Left ventricle myocardium inferior (tissue), 1 donor: ENCODE data around the gene NCKAP5. TPM values are rescaled to one million over a fixed set of nuclear protein-coding genes. Genes with fewer than 3 reads are reported as not detected.

Experiments
- DNase-seq: peaks from one replicate; pipeline ENCODE4 v3.0.0-alpha.2; 2020
- H3K27ac ChIP-seq: fragments of 200-600 bp; replicated peaks from 2 replicates; pipeline ENCODE4 v1.8.0; 2021
- H3K27me3 ChIP-seq: fragments of 200-600 bp; 2 replicates; pipeline ENCODE4 v1.8.0; 2021; ENCODE audit warnings: low read depth
- H3K36me3 ChIP-seq: fragments of 200-600 bp; 2 replicates; pipeline ENCODE4 v1.8.0; 2021
- H3K4me1 ChIP-seq: fragments of 200-600 bp; 2 replicates; pipeline ENCODE4 v1.8.0; 2021
- H3K4me3 ChIP-seq: fragments of 200-600 bp; 2 replicates; pipeline ENCODE4 v1.8.0; 2021; ENCODE audit warnings: mild to moderate bottlenecking, moderate library complexity
- H3K9me3 ChIP-seq: fragments of 200-600 bp; replicated peaks from 2 replicates; pipeline ENCODE4 v1.8.0; 2021
- CTCF ChIP-seq: fragments of 200-600 bp; IDR thresholded peaks from 2 replicates; pipeline ENCODE4 v1.8.0; 2021; ENCODE audit warnings: antibody characterized with exemption, mild to moderate bottlenecking, borderline replicate concordance
- intact Hi-C: fragments of 100-400 bp; cut with micrococcal nuclease; formaldehyde crosslinking; loops from one replicate; pipeline ENCODE4 v1.11.0; 2022
- total RNA-seq: library from RNA; stranded (reverse); fragmentation: NEBNext Ultra II Directional; extraction: Animal tissue kit (Norgen Biotek cat#: 25700); gene quantifications from one replicate; pipeline ENCODE4 v1.2.1, GENCODE V29; 2021
- donor health status: DM: no; HTN: yes; CAD: no; lungs with severe emphysema.

Gene NCKAP5
- total RNA-seq, 1 donor from 2014 or later, result 6.0 TPM

DNA sequence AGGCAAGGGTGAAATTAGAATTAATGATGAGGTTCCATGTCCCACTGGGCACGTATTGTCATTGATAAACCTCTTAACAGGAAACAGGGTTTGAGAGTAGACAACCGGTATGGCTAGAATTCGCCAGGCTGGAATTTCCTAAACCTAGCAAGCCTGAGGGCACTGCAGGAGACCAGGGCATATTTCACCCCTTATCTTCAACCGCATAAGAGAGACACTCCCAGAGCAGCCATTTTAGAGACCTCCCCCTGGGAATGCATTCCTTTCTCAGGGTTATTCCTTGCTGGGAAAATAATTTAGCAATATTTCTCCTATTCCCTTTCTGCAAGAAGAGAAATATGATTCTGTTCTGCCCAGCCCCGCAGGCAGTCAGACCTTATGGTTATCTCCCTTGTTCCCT lies 563.6 kb downstream of the NCKAP5 start:
- TF ChIP-seq CTCF, result no peak
- Histone ChIP-seq H3K4me3 (no peak overlapping the region), H3K27ac (no peak overlapping the region), H3K27me3 (no peaks in the 10 kb centered on the region), H3K9me3 (peaks cover 24% of the 10 kb centered on the region), H3K4me1 (no peaks in the 10 kb centered on the region), H3K36me3 (no peaks in the 10 kb centered on the region)
- DNase-seq, result no peak
- intact Hi-C loops, result no loop called here

DNA sequence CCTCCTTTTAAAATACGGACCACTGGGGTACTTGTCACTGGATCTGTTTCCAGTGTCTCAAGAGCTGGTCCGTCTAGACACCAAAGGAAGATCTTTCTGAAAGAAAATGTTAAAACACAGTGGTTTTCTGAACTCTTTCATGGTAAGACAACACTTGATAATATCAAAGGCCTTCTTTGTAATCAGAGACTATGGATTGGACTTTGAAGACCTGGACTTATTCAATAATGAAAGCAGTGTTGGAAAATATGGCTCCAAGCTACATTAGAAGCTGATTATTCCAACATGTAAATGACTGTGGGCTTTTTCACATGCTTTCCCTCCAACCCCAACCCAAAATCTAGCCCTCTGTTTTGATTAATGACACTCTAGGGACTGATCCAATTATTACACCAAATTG lies 568.8 kb downstream of the NCKAP5 start:
- TF ChIP-seq CTCF, result no peak
- Histone ChIP-seq H3K27ac (no peak overlapping the region), H3K27me3 (no peaks in the 10 kb centered on the region), H3K4me3 (no peak overlapping the region), H3K36me3 (no peaks in the 10 kb centered on the region), H3K4me1 (no peaks in the 10 kb centered on the region), H3K9me3 (peaks cover 12% of the 10 kb centered on the region)
- intact Hi-C loops, result no loop called here
- DNase-seq, result no peak

DNA sequence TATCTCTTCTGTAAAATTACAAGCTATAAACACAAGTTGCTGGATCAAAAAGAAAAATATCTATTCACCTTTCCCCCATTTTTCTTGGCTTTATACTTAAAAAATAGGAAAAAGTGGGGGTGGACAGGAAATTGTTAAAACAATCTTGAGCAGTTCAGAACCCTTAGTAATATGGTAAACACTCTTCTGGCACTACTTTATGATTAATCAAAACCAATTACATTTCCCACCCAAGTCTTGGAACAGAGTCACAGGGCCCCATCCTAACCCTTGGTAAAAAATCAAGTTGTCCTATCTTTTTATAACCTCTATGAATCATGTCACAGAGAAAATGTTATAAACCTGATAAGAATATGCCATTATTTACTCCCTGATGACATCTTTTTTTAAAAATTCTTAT lies 570.0 kb downstream of the NCKAP5 start:
- no peak for DNase-seq
- H3K36me3 ChIP-seq, result no peaks in the 10 kb centered on the region
- no peaks in the 10 kb centered on the region for H3K27me3 ChIP-seq
- no peak overlapping the region for H3K27ac ChIP-seq
- no peak for TF ChIP-seq CTCF
- H3K9me3 ChIP-seq, result no peaks in the 10 kb centered on the region
- H3K4me1 ChIP-seq, result no peaks in the 10 kb centered on the region
- intact Hi-C loops, result no loop called here
- H3K4me3 ChIP-seq, result no peak overlapping the region

- Histone ChIP-seq H3K9me3 (no peaks in the 10 kb centered on the region), H3K4me3 (no peak overlapping the region), H3K36me3 (no peaks in the 10 kb centered on the region), H3K27ac (no peak overlapping the region), H3K27me3 (no peaks in the 10 kb centered on the region), H3K4me1 (no peaks in the 10 kb centered on the region)
- no peak for TF ChIP-seq CTCF
- no peak for DNase-seq
- intact Hi-C loops, result no loop called here
These were observed 576.7 kb downstream of the NCKAP5 start for GRCh38 chr2:132991471-132992045.

DNA sequence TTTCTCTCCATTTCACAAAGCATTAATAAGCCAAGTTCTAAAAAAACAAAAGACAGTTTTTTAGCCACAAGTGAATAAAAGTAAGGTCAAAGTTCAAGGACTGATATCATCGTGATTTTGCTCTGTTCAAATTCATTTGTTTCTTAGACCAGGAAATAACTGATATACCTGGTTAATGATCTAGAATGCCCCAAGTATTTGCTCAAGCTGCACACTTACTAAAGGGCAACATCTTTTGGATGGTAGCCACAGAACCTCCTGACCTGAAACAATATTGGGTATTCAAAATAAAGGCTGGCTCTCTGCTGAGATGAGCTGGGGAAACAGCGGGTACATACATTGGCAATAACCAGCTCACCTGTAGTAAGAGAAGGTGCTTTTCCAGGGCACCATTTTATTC lies 583.5 kb downstream of the NCKAP5 start:
- TF ChIP-seq CTCF, result no peak
- Histone ChIP-seq H3K4me3 (no peak overlapping the region), H3K36me3 (no peaks in the 10 kb centered on the region), H3K27me3 (no peaks in the 10 kb centered on the region), H3K27ac (no peak overlapping the region), H3K4me1 (no peaks in the 10 kb centered on the region), H3K9me3 (no peaks in the 10 kb centered on the region)
- DNase-seq, result no peak
- intact Hi-C loops, result no loop called here
